HepG2 (cell line): Measurements from ENCODE around the gene SEC24D.

Experiments used
- CTCF ChIP-seq: sonication (generic); formaldehyde crosslinking; IDR thresholded peaks from 2 replicates; pipeline ENCODE4 v1.5.0; 2020; ENCODE audit warnings: mild to moderate bottlenecking, missing genetic modification reagents, moderate library complexity
- EZH2 ChIP-seq: conservative IDR thresholded peaks from 2 replicates; pipeline ENCODE4 v1.6.1; 2012; ENCODE audit warnings: mild to moderate bottlenecking, low read depth, low read length, moderate library complexity
- RFX5 ChIP-seq: IDR thresholded peaks from 2 replicates; pipeline ENCODE4 v1.6.1; 2011; ENCODE audit warnings: low read depth, low read length, improper control_type of control experiment
- SMAD1 ChIP-seq: sonication (generic); formaldehyde crosslinking; IDR thresholded peaks from 2 replicates; pipeline ENCODE4 v1.4.0; 2020; ENCODE audit warnings: missing genetic modification reagents, low read depth, mild to moderate bottlenecking, borderline replicate concordance
- TCF12 ChIP-seq, 2 experiments: fragments of 450-650 bp in 1 of 2; sonication (generic) in 1 of 2; formaldehyde crosslinking in 1 of 2; IDR thresholded peaks; 2 replicates each; pipeline versions ENCODE4 v1.6.1 to v1.8.0; 2017 to 2022; ENCODE audit warnings: antibody characterized with exemption in 1 of 2, mild to moderate bottlenecking in 1 of 2, missing genetic modification reagents in 1 of 2, moderate library complexity in 1 of 2

- TF ChIP-seq EZH2 (no peak), RFX5 (no peak), CTCF (CRISPR knock-in tag) (no peak), TCF12 (IDR thresholded peaks at IDR 0.05) (no peak), TCF12 (CRISPR knock-in tag; IDR thresholded peaks at IDR 0.05) (no peak), SMAD1 (no peak)
Measured at GRCh38 chr4:118736900-118737299, 99.0 kb downstream of the SEC24D start.
